ENCODE measurements around the gene GPI.

- TF ChIP-seq CTCF (optimal IDR thresholded peaks at IDR 0.05 in 1 of 3, IDR thresholded peaks at IDR 0.05 in 1 of 3, conservative IDR thresholded peaks at IDR 0.05 in 1 of 3; ENCODE audit: extremely low read depth in 1 of 3, insufficient read depth in 2 of 3, low read length in 3 of 3) (no peak), EZH2 (IDR thresholded peaks at IDR 0.05; ENCODE audit: low read length) (no peak)
These were observed 47.6 kb upstream of the GPI start for GRCh38 chr19:34317311-34317927.
